Right lobe of liver (tissue), 6 donors: ENCODE data around the gene KIF11. TPM values are rescaled to one million over a fixed set of nuclear protein-coding genes. Genes with fewer than 3 reads are reported as not detected.

ENCODE experiments used
- ATAC-seq, 4 donors: fragments of 200-7000 bp; cut with Tn5 transposase; one replicate each; pipeline ENCODE4 v1.9.1; 2020; ENCODE audit warnings: mild to moderate bottlenecking in 4 of 4, moderate library complexity in 4 of 4
- DNase-seq, 3 donors: peaks; one replicate each; pipeline ENCODE4 v3.0.0-alpha.2; 2020
- H3K27ac ChIP-seq, 3 donors: fragments of 200-600 bp; one replicate each; pipeline ENCODE4 v1.8.0; 2022
- H3K27me3 ChIP-seq, 2 donors: fragments of 200-600 bp; one replicate each; pipeline ENCODE4 v1.8.0; 2022
- H3K36me3 ChIP-seq, 4 donors: fragments of 200-600 bp; sonication (generic) in 1 of 4; one replicate each; pipeline versions ENCODE4 v1.5.1 to v1.8.0; 2017 to 2022; ENCODE audit warnings: control low read depth in 1 of 4
- H3K4me1 ChIP-seq, 4 donors: fragments of 200-600 bp; sonication (generic) in 1 of 4; one replicate each; pipeline versions ENCODE4 v1.5.1 to v1.8.0; 2017 to 2022; ENCODE audit warnings: control low read depth in 1 of 4
- H3K4me3 ChIP-seq, 3 donors: fragments of 200-600 bp; one replicate each; pipeline ENCODE4 v1.8.0; 2022
- H3K9me3 ChIP-seq, 4 donors: fragments of 200-600 bp; sonication (generic) in 1 of 4; one replicate each; pipeline versions ENCODE4 v1.5.1 to v1.8.0; 2017 to 2022; ENCODE audit warnings: control low read depth in 1 of 4
- CTCF ChIP-seq, 4 donors: fragments of 200-600 bp in 3 of 4; fragments of 450-650 bp in 1 of 4; IDR thresholded peaks; one replicate each; pipeline versions ENCODE4 v1.5.1 to v1.8.0; 2016 to 2022; ENCODE audit warnings: antibody characterized with exemption in 4 of 4, mild to moderate bottlenecking in 2 of 4
- POLR2A ChIP-seq: fragments of 450-650 bp; IDR thresholded peaks from one replicate; pipeline ENCODE4 v1.6.1; 2017; ENCODE audit warnings: antibody characterized with exemption, mild to moderate bottlenecking
- WGBS: methylation state at CpG from one replicate; pipeline ENCODE4 v1.1.6; 2018; ENCODE audit warnings: low coverage, low lambda C conversion rate; ENCODE audit not compliant: insufficient coverage; ENCODE audit errors: missing lambda C conversion rate; 5-methylcytosine and 5-hydroxymethylcytosine counted together
- intact Hi-C, 2 donors: fragments of 100-400 bp; cut with DNase I; formaldehyde crosslinking; loops; one replicate each; pipeline versions ENCODE4 v1.11.2 to v1.14.1; 2022
- total RNA-seq, 6 experiments: library from RNA; depleted of rRNA in 2 of 6; stranded (reverse); fragments of >200 nt in 2 of 6; fragmentation: NEBNext Ultra II Directional in 3 of 6; extraction: Animal tissue kit (Norgen Biotek cat#: 25700) in 3 of 6; gene quantifications; one replicate each; pipeline versions ENCODE4 v1.1.0 to v1.2.4, GENCODE V29; 2016 to 2023
- donor health status: DM: no; HTN: yes; CAD: no.
- donor health status: DM: no; HTN: no; CAD: no.
- donor health status: DM: no; HTN: no; CAD: no.
- donor health status: DM: no; HTN: yes; CAD: no.
- donor health status: DM: no; HTN: yes; CAD: no.

The KIF11 gene
- total RNA-seq, 6 experiments from 2014 or later, result 0.35 to 1.4 (median 0.83) TPM

- Histone ChIP-seq H3K9me3 (no peaks in the 10 kb centered on the region), H3K4me1 (peaks cover 0 to 7% (median 0%) of the 10 kb centered on the region in 4 donors), H3K27ac (peak overlapping the region; percentile 58 to 83 (median 82)), H3K4me3 (peak overlapping the region; percentile 62 to 74 (median 71)), H3K27me3 (no peaks in the 10 kb centered on the region), H3K36me3 (no peaks in the 10 kb centered on the region)
- DNase-seq, result peak in 2 of 3 donors; percentile 37 to 56
- ATAC-seq, result peak; percentile 8 to 24 (median 14)
- WGBS, result 27% methylated on average over 16 of the region's 19 CpGs
- intact Hi-C loops, result no loop called here
- TF ChIP-seq POLR2A, result no peak
- TF ChIP-seq CTCF (IDR thresholded peaks at IDR 0.05), result peak in 3 of 4 donors; percentile 15 to 31 (median 16)
Measured at GRCh38 chr10:92590623-92591549, 2.0 kb upstream of the KIF11 start.

- H3K27me3 ChIP-seq, result no peaks in the 10 kb centered on the region
- peaks cover 0 to 7% (median 0%) of the 10 kb centered on the region in 4 donors for H3K4me1 ChIP-seq
- peak; percentile 92 to 94 (median 93) for DNase-seq
- peak overlapping the region; percentile 58 to 83 (median 82) for H3K27ac ChIP-seq
- under 1% methylated on average over 27 of the region's 38 CpGs for WGBS
- peak overlapping the region; percentile 62 to 74 (median 71) for H3K4me3 ChIP-seq
- intact Hi-C loops, result no loop called here
- peak; percentile 87 to 90 (median 90) for ATAC-seq
- no peaks in the 10 kb centered on the region for H3K9me3 ChIP-seq
- TF ChIP-seq CTCF (IDR thresholded peaks at IDR 0.05), result no peak
- peak; percentile 78 for TF ChIP-seq POLR2A
- H3K36me3 ChIP-seq, result no peaks in the 10 kb centered on the region
Measured at GRCh38 chr10:92591550-92592022, 1.3 kb upstream of the KIF11 start.

GRCh38 chr10:92593619-92594588 lies 974 bp downstream of the KIF11 start:
- Histone ChIP-seq H3K4me1 (peaks cover 0 to 7% (median 0%) of the 10 kb centered on the region in 4 donors), H3K27me3 (no peaks in the 10 kb centered on the region), H3K9me3 (no peaks in the 10 kb centered on the region), H3K27ac (no peak overlapping the region), H3K36me3 (no peaks in the 10 kb centered on the region), H3K4me3 (peak overlapping the region in 2 of 3 donors; percentile 71 to 74)
- 12% methylated on average over 9 of the region's 9 CpGs for WGBS
- intact Hi-C loops, result no loop called here
- ATAC-seq (no peak), DNase-seq (no peak)
- TF ChIP-seq POLR2A (no peak), CTCF (IDR thresholded peaks at IDR 0.05) (no peak)

- intact Hi-C loops, result no loop called here
- TF ChIP-seq CTCF (IDR thresholded peaks at IDR 0.05) (no peak), POLR2A (no peak)
Measured at GRCh38 chr10:92595505-92595904, 2.6 kb downstream of the KIF11 start.

More at GRCh38 chr10:92595505-92595904, 2.6 kb downstream of the KIF11 start:
- peaks cover 0 to 7% (median 0%) of the 10 kb centered on the region in 4 donors for H3K4me1 ChIP-seq
- 91% methylated on average over 2 of the region's 2 CpGs for WGBS
- no peak for ATAC-seq
- H3K27me3 ChIP-seq, result no peaks in the 10 kb centered on the region
- H3K9me3 ChIP-seq, result no peaks in the 10 kb centered on the region
- no peak overlapping the region for H3K27ac ChIP-seq
- no peak overlapping the region for H3K4me3 ChIP-seq
- no peaks in the 10 kb centered on the region for H3K36me3 ChIP-seq
- no peak for DNase-seq
